ENCODE data around the gene GPR15.

GRCh38 chr3:98528474-98529346 lies 3.1 kb upstream of the GPR15 start:
- no peak for TF ChIP-seq POLR2A (IDR thresholded peaks at IDR 0.05)
- TF ChIP-seq, protein P1, sequence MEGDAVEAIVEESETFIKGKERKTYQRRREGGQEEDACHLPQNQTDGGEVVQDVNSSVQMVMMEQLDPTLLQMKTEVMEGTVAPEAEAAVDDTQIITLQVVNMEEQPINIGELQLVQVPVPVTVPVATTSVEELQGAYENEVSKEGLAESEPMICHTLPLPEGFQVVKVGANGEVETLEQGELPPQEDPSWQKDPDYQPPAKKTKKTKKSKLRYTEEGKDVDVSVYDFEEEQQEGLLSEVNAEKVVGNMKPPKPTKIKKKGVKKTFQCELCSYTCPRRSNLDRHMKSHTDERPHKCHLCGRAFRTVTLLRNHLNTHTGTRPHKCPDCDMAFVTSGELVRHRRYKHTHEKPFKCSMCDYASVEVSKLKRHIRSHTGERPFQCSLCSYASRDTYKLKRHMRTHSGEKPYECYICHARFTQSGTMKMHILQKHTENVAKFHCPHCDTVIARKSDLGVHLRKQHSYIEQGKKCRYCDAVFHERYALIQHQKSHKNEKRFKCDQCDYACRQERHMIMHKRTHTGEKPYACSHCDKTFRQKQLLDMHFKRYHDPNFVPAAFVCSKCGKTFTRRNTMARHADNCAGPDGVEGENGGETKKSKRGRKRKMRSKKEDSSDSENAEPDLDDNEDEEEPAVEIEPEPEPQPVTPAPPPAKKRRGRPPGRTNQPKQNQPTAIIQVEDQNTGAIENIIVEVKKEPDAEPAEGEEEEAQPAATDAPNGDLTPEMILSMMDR (IDR thresholded peaks at IDR 0.05), result no peak
